Ovary (tissue), 9 donors: ENCODE data around the gene SWSAP1. TPM values are rescaled to one million over a fixed set of nuclear protein-coding genes. Genes with fewer than 3 reads are reported as not detected.
"Not testable (repeated sequence)": the region's sequence is repeated elsewhere in the genome, so short reads cannot be mapped to it uniquely, and the experiment has no call there.

Experiments used
- DNase-seq, 5 donors: peaks; one replicate each; pipeline ENCODE4 v3.0.0-alpha.2; 2019 to 2020
- H3K27ac ChIP-seq, 2 donors: fragments of 200-600 bp; one replicate each; pipeline versions ENCODE4 v1.5.1 to v1.8.0; 2019 to 2022
- H3K27me3 ChIP-seq: fragments of 200-600 bp; one replicate; pipeline ENCODE4 v1.8.0; 2022
- H3K36me3 ChIP-seq: fragments of 200-600 bp; sonication (generic); one replicate; pipeline ENCODE4 v1.5.1; 2019
- H3K4me1 ChIP-seq: one replicate; pipeline ENCODE4 v1.8.1; 2013; ENCODE audit warnings: mild to moderate bottlenecking, moderate library complexity; ENCODE audit not compliant: insufficient read depth
- H3K4me3 ChIP-seq: fragments of 200-600 bp; sonication (generic); one replicate; pipeline ENCODE4 v1.5.1; 2017
- H3K9me3 ChIP-seq, 2 donors: fragments of 200-600 bp in 1 of 2; sonication (generic) in 1 of 2; one replicate each; pipeline versions ENCODE4 v1.5.1 to v1.8.1; 2013 to 2019; ENCODE audit warnings: mild to moderate bottlenecking in 1 of 2, moderate library complexity in 1 of 2
- EP300 ChIP-seq: sonication (generic); formaldehyde crosslinking; IDR thresholded peaks from one replicate; pipeline ENCODE4 v1.6.1; 2017; ENCODE audit warnings: antibody characterized with exemption
- POLR2A ChIP-seq: fragments of 450-650 bp; IDR thresholded peaks from one replicate; pipeline ENCODE4 v1.6.1; 2017; ENCODE audit warnings: antibody characterized with exemption, mild to moderate bottlenecking, moderate library complexity
- WGBS, 3 donors: extraction: QIAGEN DNeasy Blood & Tissue Kit in 1 of 3; methylation state at CpG; one replicate each; pipeline versions ENCODE4 v1.1.5 to v1.1.7; 2013 to 2017; 5-methylcytosine and 5-hydroxymethylcytosine counted together
- intact Hi-C, 4 donors: fragments of 100-400 bp; cut with DNase I; formaldehyde crosslinking; loops; one replicate each; pipeline versions ENCODE4 v1.11.0 to v1.15.1; 2022 to 2023
- polyA plus RNA-seq, 2 donors: library from polyadenylated mRNA; stranded (reverse); fragments of 200-250 nt in 1 of 2; fragments of 350-450 nt in 1 of 2; fragmentation: Illumina TruSeq in 1 of 2; extraction: RNeasy Lipid Tissue Mini Kit (QIAGEN cat#74804) in 1 of 2; gene quantifications; one replicate each; pipeline ENCODE4 v1.2.3, GENCODE V29; 2013 to 2014
- total RNA-seq, 7 donors: library from RNA; depleted of rRNA in 2 of 7; stranded (reverse); fragments of >200 nt in 2 of 7; fragmentation: NEBNext Ultra II Directional in 3 of 7; extraction: Animal tissue kit (Norgen Biotek cat#: 25700) in 3 of 7; gene quantifications; one replicate each; pipeline versions ENCODE4 v1.1.0 to v1.2.4, GENCODE V29; 2016 to 2023
- TF ChIP-seq, protein P1 (sequence below), 3 donors: fragments of 450-650 bp in 2 of 3; fragments of 200-600 bp in 1 of 3; IDR thresholded peaks; one replicate each; pipeline versions ENCODE4 v1.5.1 to v1.8.0; 2016 to 2022; ENCODE audit warnings: antibody characterized with exemption in 3 of 3, mild to moderate bottlenecking in 1 of 3
- donor health status: DM: no; HTN: no; CAD: no; lungs with moderate emphysema.
- donor health status: DM: no; HTN: no; CAD: no.
- donor health status: Bipolar disorder and iron deficiency.
- donor health status: DM: yes; HTN: yes; CAD: no.
- donor health status: DM: no; HTN: no; CAD: no.
- donor health status: DM: yes; HTN: yes; CAD: no.

SWSAP1 gene
- total and polyA plus RNA-seq, 9 donors: 0.60 to 3.3 (median 2.4) TPM

DNA sequence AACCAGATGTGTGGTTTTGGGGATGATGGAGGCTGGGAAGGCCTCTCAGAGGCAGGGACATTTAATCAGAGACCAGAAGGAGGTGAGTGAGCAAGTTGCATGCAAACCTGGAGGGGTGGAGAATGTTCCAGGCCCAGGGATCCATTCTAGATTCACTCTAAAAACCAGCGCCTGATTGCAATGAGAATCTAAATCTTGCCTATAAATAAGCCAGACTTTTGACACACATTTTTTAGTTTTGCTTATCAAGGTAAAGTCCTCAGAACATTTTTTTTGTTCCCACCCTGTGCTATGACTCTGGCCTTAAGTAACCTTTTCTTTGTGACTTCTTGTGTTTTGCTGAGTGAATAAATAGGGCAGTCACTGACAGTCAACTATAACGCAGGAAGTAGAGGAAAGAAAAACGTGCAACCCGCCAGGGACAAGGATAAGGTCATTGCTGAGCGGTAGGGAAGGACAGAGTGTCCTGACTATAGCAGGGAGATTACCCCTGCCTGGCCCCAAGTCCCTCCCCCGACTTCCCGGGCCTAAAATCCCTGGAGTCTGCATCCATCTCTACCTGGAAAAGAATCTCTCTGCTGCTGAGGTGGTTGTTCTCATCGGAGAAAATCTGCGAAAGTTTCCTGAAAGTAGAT, 30.2 kb downstream of the SWSAP1 start:
- no peaks in the 10 kb centered on the region for H3K36me3 ChIP-seq
- TF ChIP-seq, protein P1, sequence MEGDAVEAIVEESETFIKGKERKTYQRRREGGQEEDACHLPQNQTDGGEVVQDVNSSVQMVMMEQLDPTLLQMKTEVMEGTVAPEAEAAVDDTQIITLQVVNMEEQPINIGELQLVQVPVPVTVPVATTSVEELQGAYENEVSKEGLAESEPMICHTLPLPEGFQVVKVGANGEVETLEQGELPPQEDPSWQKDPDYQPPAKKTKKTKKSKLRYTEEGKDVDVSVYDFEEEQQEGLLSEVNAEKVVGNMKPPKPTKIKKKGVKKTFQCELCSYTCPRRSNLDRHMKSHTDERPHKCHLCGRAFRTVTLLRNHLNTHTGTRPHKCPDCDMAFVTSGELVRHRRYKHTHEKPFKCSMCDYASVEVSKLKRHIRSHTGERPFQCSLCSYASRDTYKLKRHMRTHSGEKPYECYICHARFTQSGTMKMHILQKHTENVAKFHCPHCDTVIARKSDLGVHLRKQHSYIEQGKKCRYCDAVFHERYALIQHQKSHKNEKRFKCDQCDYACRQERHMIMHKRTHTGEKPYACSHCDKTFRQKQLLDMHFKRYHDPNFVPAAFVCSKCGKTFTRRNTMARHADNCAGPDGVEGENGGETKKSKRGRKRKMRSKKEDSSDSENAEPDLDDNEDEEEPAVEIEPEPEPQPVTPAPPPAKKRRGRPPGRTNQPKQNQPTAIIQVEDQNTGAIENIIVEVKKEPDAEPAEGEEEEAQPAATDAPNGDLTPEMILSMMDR (IDR thresholded peaks at IDR 0.05): no peak
- TF ChIP-seq EP300: no peak
- TF ChIP-seq POLR2A: no peak
- DNase-seq: no peak
- peaks cover 6% of the 10 kb centered on the region for H3K4me1 ChIP-seq
- H3K4me3 ChIP-seq: no peak overlapping the region
- intact Hi-C loops: no loop called here
- H3K9me3 ChIP-seq: no peaks in the 10 kb centered on the region
- 55 to 56% (median 56%) methylated on average over 9 of the region's 9 CpGs for WGBS, 3 donors
- no peak overlapping the region for H3K27ac ChIP-seq
- no peaks in the 10 kb centered on the region for H3K27me3 ChIP-seq

DNA sequence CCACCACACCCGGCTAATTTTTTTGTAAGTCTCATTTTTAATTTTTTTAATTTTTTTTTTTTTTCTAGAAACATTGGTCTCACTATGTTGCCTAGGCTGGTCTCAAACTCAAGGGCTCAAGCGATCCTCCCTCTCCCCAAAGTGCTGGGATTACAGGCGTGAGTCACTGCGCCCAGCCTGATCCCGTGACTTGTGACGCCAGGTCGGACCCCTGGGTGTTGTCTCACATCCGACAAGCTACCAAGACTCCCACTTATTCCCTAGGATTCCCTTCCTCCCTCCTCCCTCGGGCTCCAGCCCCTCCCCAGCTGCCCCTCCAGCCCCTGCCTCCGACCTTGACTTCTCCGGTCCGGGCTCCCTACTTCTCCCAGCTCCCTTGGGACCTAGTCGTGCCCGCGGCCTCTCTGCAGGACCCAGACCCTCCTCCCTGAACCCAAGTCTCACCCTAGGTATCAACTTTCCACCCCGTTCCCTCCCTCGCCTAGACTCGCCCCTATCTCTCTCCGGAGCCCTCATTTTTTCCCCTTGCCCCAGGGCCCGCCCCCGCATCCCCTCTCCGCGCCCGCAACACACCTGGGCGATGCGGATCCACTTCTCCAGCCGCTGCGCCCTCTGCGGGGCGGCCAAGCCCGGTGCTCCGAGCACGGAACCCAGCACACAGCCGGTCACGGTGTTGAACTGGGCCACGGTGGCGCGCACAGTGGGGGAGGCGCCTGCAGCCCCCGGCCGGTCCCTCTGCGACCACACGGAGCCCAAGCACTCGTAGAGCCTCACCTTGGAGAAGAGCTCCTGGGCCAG, 31.6 kb downstream of the SWSAP1 start:
- H3K9me3 ChIP-seq: no peaks in the 10 kb centered on the region
- H3K4me3 ChIP-seq: no peak overlapping the region
- 9 to 19% (median 13%) methylated on average over 44 of the region's 44 CpGs for WGBS, 3 donors
- peak in 2 of 5 donors; percentile 47 to 49 for DNase-seq
- TF ChIP-seq, protein P1 (IDR thresholded peaks at IDR 0.05): peak in 1 of 3 donors; percentile 43
- no peak for TF ChIP-seq POLR2A
- peaks cover 6% of the 10 kb centered on the region for H3K4me1 ChIP-seq
- no peak overlapping the region for H3K27ac ChIP-seq
- intact Hi-C loops: no loop called here
- no peaks in the 10 kb centered on the region for H3K27me3 ChIP-seq
- no peaks in the 10 kb centered on the region for H3K36me3 ChIP-seq

DNA sequence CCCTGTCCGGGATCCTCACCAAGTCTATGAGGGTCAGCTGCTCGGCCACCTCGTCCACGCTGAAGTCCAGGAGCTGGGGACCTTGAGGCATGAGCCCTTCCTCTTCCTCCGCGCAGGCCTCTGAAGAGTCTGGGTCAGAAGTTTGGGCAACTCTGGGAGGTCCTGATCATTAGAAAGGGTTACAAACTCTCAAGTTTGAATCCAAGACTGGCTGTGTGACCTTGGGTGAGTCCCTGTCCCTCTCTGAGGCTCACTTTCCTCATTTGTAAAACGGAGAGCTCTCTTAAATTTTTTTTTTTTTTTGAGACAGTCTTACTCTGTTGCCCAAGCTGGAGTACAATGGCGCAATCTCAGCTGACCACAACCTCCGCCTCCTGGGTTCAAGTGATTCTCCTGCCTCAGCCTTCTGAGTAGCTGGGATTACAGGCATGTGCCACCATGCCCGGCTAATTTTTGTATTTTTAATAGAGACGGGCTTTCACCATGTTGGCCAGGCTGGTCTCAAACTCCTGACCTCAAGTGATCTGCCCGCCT, 32.3 kb downstream of the SWSAP1 start:
- H3K27ac ChIP-seq, H3K4me3 ChIP-seq, DNase-seq, H3K36me3 ChIP-seq, intact Hi-C loops, H3K9me3 ChIP-seq, H3K4me1 ChIP-seq, H3K27me3 ChIP-seq: not testable (repeated sequence)
- WGBS, 3 donors: 67 to 69% (median 68%) methylated on average over 12 of the region's 12 CpGs

DNA sequence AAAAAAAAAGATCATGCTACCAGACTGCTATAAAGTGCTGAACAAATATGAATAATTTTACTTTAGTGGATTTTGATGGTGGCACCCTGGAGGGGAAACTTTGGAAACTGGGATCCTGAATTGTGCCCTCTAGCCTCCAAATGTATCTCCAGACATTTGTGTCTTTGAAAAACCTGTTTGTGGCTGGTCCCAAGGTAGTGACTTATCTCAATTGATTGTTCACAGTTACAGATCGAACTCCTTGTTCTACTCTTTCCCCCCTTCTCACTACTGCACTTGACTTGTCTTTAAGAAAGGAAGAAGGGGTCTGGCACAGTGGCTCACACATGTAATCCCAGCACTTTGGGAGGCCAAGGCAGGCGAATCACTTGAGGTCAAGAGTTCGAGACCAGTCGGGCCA, 34.1 kb downstream of the SWSAP1 start:
- Histone ChIP-seq H3K9me3 (no peaks in the 10 kb centered on the region), H3K4me3 (no peak overlapping the region), H3K4me1 (peaks cover 6% of the 10 kb centered on the region), H3K27ac (no peak overlapping the region), H3K27me3 (no peaks in the 10 kb centered on the region), H3K36me3 (no peaks in the 10 kb centered on the region)
- TF ChIP-seq, protein P1 (IDR thresholded peaks at IDR 0.05): no peak
- TF ChIP-seq EP300: no peak
- no peak for TF ChIP-seq POLR2A
- intact Hi-C loops: no loop called here
- no peak for DNase-seq
- 82 to 84% (median 83%) methylated on average over 4 of the region's 4 CpGs for WGBS, 3 donors

DNA sequence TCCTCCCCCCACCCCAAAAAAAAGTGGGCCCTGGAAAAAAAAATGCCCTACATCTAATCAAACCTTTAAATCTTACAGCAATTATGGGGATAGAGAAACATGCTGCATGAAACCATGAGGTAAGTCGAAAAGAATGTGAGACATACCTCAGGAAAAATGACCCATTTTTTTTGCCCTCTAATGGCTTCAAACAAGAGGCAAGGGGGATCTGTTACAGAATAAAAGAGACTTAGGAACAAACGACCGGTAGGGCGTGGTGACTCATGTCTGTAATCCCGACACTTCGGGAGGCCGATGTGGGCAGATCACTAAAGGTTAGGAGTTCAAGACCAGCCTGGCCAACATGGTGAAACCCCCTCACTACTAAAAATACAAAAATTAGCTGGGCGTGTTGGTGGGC, 36.2 kb downstream of the SWSAP1 start:
- intact Hi-C loops: no loop called here
- no peak for DNase-seq
- Histone ChIP-seq H3K4me1 (peaks cover 6% of the 10 kb centered on the region), H3K9me3 (no peaks in the 10 kb centered on the region), H3K27me3 (no peaks in the 10 kb centered on the region), H3K27ac (no peak overlapping the region), H3K4me3 (no peak overlapping the region), H3K36me3 (no peaks in the 10 kb centered on the region)
- WGBS, 3 donors: 60 to 71% (median 61%) methylated on average over 8 of the region's 8 CpGs
- TF ChIP-seq, protein P1 (IDR thresholded peaks at IDR 0.05): no peak
- no peak for TF ChIP-seq EP300
- TF ChIP-seq POLR2A: no peak
